Measurements from ENCODE around the gene LRRC23.

DNA sequence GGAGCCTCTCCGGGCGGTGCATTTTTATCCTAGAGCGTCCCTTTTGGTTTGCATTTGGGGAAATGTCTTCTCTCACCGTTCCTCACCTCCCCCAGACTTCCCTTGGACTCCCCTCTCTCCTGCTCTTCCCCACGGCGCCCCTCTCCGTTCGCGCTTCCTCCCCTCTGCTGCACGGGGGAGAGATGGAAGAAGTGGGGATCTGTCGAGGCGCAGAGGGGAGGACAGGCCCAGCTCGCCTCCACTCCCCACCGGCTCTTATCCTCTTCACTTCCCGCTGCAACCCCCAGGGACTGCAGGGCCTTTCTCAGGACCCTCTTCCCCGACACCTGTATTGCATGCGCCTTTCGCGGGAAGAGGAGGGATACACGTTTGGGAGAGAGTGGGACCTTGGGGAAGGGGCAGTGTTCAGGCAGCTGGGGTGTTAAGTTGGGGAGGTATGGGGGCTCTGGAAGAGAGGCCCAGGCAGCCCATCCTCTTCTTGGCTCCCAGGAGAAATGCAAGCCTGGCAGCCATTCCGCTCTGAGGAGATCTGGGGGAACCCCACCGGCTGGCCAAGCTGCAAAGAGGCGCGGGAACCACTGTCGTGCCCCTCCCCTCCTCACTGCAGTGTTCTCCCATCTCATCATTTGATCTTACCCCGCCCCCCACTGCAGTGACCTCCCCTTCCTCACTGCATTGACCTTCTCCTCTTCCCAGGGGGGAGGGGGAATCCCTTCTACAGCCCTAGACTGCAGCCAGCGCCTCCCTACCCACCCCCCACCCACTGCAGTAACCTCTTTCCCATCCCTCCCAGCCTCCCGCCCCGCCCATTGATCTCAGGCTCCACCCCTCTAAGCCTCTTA lies 10.5 kb downstream of the LRRC23 start:
- TF ChIP-seq, protein P1, sequence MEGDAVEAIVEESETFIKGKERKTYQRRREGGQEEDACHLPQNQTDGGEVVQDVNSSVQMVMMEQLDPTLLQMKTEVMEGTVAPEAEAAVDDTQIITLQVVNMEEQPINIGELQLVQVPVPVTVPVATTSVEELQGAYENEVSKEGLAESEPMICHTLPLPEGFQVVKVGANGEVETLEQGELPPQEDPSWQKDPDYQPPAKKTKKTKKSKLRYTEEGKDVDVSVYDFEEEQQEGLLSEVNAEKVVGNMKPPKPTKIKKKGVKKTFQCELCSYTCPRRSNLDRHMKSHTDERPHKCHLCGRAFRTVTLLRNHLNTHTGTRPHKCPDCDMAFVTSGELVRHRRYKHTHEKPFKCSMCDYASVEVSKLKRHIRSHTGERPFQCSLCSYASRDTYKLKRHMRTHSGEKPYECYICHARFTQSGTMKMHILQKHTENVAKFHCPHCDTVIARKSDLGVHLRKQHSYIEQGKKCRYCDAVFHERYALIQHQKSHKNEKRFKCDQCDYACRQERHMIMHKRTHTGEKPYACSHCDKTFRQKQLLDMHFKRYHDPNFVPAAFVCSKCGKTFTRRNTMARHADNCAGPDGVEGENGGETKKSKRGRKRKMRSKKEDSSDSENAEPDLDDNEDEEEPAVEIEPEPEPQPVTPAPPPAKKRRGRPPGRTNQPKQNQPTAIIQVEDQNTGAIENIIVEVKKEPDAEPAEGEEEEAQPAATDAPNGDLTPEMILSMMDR (IDR thresholded peaks at IDR 0.05), result no peak
- TF ChIP-seq EZH2 (IDR thresholded peaks at IDR 0.05), result no peak
- no peak for TF ChIP-seq EZH2phosphoT487 (IDR thresholded peaks at IDR 0.05)

Data from neural progenitor cell (in vitro differentiated cells).